Gastroesophageal sphincter (tissue), 3 donors: ENCODE results near the gene RIPK3.

Source experiments
- POLR2A ChIP-seq, 2 donors: fragments of 450-650 bp; IDR thresholded peaks; one replicate each; pipeline ENCODE4 v1.6.1; 2017; ENCODE audit warnings: antibody characterized with exemption in 2 of 2, mild to moderate bottlenecking in 2 of 2, moderate library complexity in 1 of 2
- POLR2AphosphoS5 ChIP-seq: sonication (generic); formaldehyde crosslinking; IDR thresholded peaks from one replicate; pipeline ENCODE4 v1.6.1; 2017; ENCODE audit warnings: antibody characterized with exemption
- TF ChIP-seq, protein P1 (sequence below), 4 experiments: fragments of 200-600 bp in 2 of 4; fragments of 450-650 bp in 2 of 4; sonication (generic) in 1 of 4; IDR thresholded peaks; one replicate each; pipeline ENCODE4 v1.5.1; 2017 to 2019; ENCODE audit warnings: antibody characterized with exemption in 4 of 4, mild to moderate bottlenecking in 2 of 4, moderate library complexity in 2 of 4

DNA sequence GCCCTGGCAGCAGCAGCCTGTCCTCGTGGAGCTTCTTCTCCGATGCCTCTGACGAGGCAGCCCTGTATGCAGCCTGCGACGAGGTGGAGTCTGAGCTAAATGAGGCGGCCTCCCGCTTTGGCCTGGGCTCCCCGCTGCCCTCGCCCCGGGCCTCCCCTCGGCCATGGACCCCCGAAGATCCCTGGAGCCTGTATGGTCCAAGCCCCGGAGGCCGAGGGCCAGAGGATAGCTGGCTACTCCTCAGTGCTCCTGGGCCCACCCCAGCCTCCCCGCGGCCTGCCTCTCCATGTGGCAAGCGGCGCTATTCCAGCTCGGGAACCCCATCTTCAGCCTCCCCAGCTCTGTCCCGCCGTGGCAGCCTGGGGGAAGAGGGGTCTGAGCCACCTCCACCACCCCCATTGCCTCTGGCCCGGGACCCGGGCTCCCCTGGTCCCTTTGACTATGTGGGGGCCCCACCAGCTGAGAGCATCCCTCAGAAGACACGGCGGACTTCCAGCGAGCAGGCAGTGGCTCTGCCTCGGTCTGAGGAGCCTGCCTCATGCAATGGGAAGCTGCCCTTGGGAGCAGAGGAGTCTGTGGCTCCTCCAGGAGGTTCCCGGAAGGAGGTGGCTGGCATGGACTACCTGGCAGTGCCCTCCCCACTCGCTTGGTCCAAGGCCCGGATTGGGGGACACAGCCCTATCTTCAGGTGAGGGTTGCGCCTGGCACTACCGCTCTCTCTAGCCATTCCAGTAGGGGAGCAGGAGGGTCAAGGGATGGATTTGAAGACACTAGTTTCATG is 30.3 kb upstream of the RIPK3 start:
- TF ChIP-seq, protein P1, sequence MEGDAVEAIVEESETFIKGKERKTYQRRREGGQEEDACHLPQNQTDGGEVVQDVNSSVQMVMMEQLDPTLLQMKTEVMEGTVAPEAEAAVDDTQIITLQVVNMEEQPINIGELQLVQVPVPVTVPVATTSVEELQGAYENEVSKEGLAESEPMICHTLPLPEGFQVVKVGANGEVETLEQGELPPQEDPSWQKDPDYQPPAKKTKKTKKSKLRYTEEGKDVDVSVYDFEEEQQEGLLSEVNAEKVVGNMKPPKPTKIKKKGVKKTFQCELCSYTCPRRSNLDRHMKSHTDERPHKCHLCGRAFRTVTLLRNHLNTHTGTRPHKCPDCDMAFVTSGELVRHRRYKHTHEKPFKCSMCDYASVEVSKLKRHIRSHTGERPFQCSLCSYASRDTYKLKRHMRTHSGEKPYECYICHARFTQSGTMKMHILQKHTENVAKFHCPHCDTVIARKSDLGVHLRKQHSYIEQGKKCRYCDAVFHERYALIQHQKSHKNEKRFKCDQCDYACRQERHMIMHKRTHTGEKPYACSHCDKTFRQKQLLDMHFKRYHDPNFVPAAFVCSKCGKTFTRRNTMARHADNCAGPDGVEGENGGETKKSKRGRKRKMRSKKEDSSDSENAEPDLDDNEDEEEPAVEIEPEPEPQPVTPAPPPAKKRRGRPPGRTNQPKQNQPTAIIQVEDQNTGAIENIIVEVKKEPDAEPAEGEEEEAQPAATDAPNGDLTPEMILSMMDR (IDR thresholded peaks at IDR 0.05): no peak
- no peak for TF ChIP-seq POLR2A (IDR thresholded peaks at IDR 0.05)
- TF ChIP-seq POLR2AphosphoS5: no peak
